Natural killer cell (primary cell): ENCODE data around the gene RPS16. TPM values are rescaled to one million over a fixed set of nuclear protein-coding genes. Genes with fewer than 3 reads are reported as not detected.

ENCODE experiments used
- ATAC-seq, 3 donors: fragments of 150-1000 bp in 2 of 3; fragments of 200-7000 bp in 1 of 3; cut with Tn5 transposase; 1 replicate in 1 of 3; 2 replicates in 2 of 3; pipeline ENCODE4 v1.10.0; 2021; ENCODE audit warnings: mild to moderate bottlenecking in 2 of 3, moderate library complexity in 2 of 3
- DNase-seq, 2 donors: peaks; one replicate each; pipeline versions ENCODE4 v3.0.0 to v3.0.0-alpha.2; 2013 to 2021; ENCODE audit warnings: mixed read lengths in 1 of 2
- H3K27ac ChIP-seq: one replicate; pipeline ENCODE4 v1.5.1; 2013; ENCODE audit warnings: mild to moderate bottlenecking, low read length
- H3K27me3 ChIP-seq: one replicate; pipeline ENCODE4 v1.6.1; 2013; ENCODE audit warnings: low read length; ENCODE audit not compliant: control insufficient read depth, insufficient read depth
- H3K36me3 ChIP-seq: one replicate; pipeline ENCODE4 v1.6.1; 2013; ENCODE audit warnings: low read length; ENCODE audit not compliant: control insufficient read depth, insufficient read depth
- H3K4me1 ChIP-seq: one replicate; pipeline ENCODE4 v1.6.1; 2013; ENCODE audit warnings: low read length; ENCODE audit not compliant: control insufficient read depth, insufficient read depth
- H3K4me3 ChIP-seq: one replicate; pipeline ENCODE4 v1.5.1; 2013; ENCODE audit warnings: low read length
- H3K9me3 ChIP-seq: one replicate; pipeline ENCODE4 v1.6.1; 2013; ENCODE audit warnings: low read length; ENCODE audit not compliant: control insufficient read depth, insufficient read depth
- H3K27ac Mint-ChIP-seq, 2 donors: one replicate each; pipeline ENCODE4 v1.8.0; 2022; ENCODE audit warnings: mild to moderate bottlenecking in 2 of 2, mixed read lengths in 2 of 2, moderate library complexity in 1 of 2
- H3K27me3 Mint-ChIP-seq, 2 donors: one replicate each; pipeline ENCODE4 v1.8.0; 2022; ENCODE audit warnings: low read depth in 2 of 2, mixed read lengths in 2 of 2
- H3K36me3 Mint-ChIP-seq: one replicate; pipeline ENCODE4 v1.8.0; 2022; ENCODE audit warnings: mixed read lengths
- H3K4me1 Mint-ChIP-seq, 2 donors: one replicate each; pipeline ENCODE4 v1.8.0; 2022; ENCODE audit warnings: mixed read lengths in 2 of 2
- H3K4me3 Mint-ChIP-seq: one replicate; pipeline ENCODE4 v1.8.0; 2022; ENCODE audit warnings: mild to moderate bottlenecking, moderate library complexity, mixed read lengths
- H3K9me3 Mint-ChIP-seq, 2 donors: one replicate each; pipeline ENCODE4 v1.8.0; 2022; ENCODE audit warnings: mixed read lengths in 2 of 2
- CTCF ChIP-seq: fragments of 200-600 bp; IDR thresholded peaks from one replicate; pipeline ENCODE4 v1.8.0; 2022; ENCODE audit warnings: antibody characterized with exemption
- WGBS: methylation state at CpG from one replicate; pipeline ENCODE4 v1.1.7; 2013; ENCODE audit warnings: missing lambda C conversion rate; ENCODE audit not compliant: insufficient coverage; 5-methylcytosine and 5-hydroxymethylcytosine counted together
- intact Hi-C: fragments of 100-400 bp; cut with micrococcal nuclease; formaldehyde crosslinking; loops from one replicate; pipeline ENCODE4 v1.14.2; 2022
- total RNA-seq, 4 donors: library from RNA; stranded (reverse); fragments of 120-200 nt in 1 of 4; gene quantifications; one replicate each; pipeline versions ENCODE4 v1.2.3 to v1.2.4, GENCODE V29; 2013 to 2022

Gene RPS16
- total RNA-seq, 3 donors from 2014 or later (not counting 1 experiment from before 2014, with no cell fraction given), result 1,227 to 1,543 (median 1,399) TPM

- peak; percentile 79 to 91 for DNase-seq
- H3K27me3 Mint-ChIP-seq, result no peaks in the 10 kb centered on the region
- intact Hi-C loops, result loop anchor here (2.0 to 5.0 kb wide), 2 partner anchors 123 to 285 kb away; partner anchors contain the start of genes EID2B and PAK4
- H3K36me3 Mint-ChIP-seq, result peaks cover 7% of the 10 kb centered on the region
- Histone ChIP-seq H3K4me1 (peaks cover 68% of the 10 kb centered on the region), H3K36me3 (peaks cover 16% of the 10 kb centered on the region), H3K27ac (peak overlapping the region; percentile 96), H3K4me3 (peak overlapping the region; percentile 92), H3K9me3 (no peaks in the 10 kb centered on the region), H3K27me3 (no peaks in the 10 kb centered on the region)
- peak overlapping the region; percentile 96 to 97 for H3K27ac Mint-ChIP-seq
- no peaks in the 10 kb centered on the region for H3K9me3 Mint-ChIP-seq
- WGBS, result 0% methylated on average over 49 of the region's 52 CpGs
- peak; percentile 11 to 30 (median 13) for ATAC-seq
- TF ChIP-seq CTCF, result no peak
- peaks cover 59 to 71% of the 10 kb centered on the region in 2 donors for H3K4me1 Mint-ChIP-seq
- peak overlapping the region; percentile 97 for H3K4me3 Mint-ChIP-seq
These were observed 26.3 kb downstream of the RPS16 start for GRCh38 chr19:39409208-39410016.

GRCh38 chr19:39408392-39409207 is 27.1 kb downstream of the RPS16 start:
- Histone ChIP-seq H3K27ac (peak overlapping the region; percentile 96), H3K27me3 (no peaks in the 10 kb centered on the region), H3K4me3 (peak overlapping the region; percentile 92), H3K4me1 (peaks cover 69% of the 10 kb centered on the region), H3K9me3 (no peaks in the 10 kb centered on the region), H3K36me3 (peaks cover 16% of the 10 kb centered on the region)
- Mint-ChIP-seq H3K4me1 (peaks cover 55 to 71% of the 10 kb centered on the region in 2 donors), H3K4me3 (peak overlapping the region; percentile 97), H3K27me3 (no peaks in the 10 kb centered on the region), H3K9me3 (no peaks in the 10 kb centered on the region), H3K36me3 (peaks cover 7% of the 10 kb centered on the region), H3K27ac (peak overlapping the region; percentile 96 to 97)
- WGBS, result 30% methylated on average over 16 of the region's 20 CpGs
- intact Hi-C loops, result no loop called here
- ATAC-seq (no peak), DNase-seq (peak; percentile 53 to 72)
- TF ChIP-seq CTCF, result no peak

- intact Hi-C loops, result no loop called here
- DNase-seq (peak; percentile 59 to 81), ATAC-seq (no peak)
- WGBS, result 5% methylated on average over 40 of the region's 40 CpGs
- Mint-ChIP-seq H3K27me3 (no peaks in the 10 kb centered on the region), H3K4me1 (peaks cover 56 to 75% of the 10 kb centered on the region in 2 donors), H3K9me3 (no peaks in the 10 kb centered on the region), H3K27ac (peak overlapping the region; percentile 96 to 97), H3K4me3 (peak overlapping the region; percentile 97), H3K36me3 (peaks cover 7% of the 10 kb centered on the region)
- TF ChIP-seq CTCF, result no peak
- peaks cover 72% of the 10 kb centered on the region for H3K4me1 ChIP-seq
- H3K27me3 ChIP-seq, result no peaks in the 10 kb centered on the region
- peak overlapping the region; percentile 96 for H3K27ac ChIP-seq
- no peaks in the 10 kb centered on the region for H3K9me3 ChIP-seq
- H3K4me3 ChIP-seq, result peak overlapping the region; percentile 92
- H3K36me3 ChIP-seq, result peaks cover 16% of the 10 kb centered on the region
These were observed 27.9 kb downstream of the RPS16 start for GRCh38 chr19:39407660-39408391.
